Type B pancreatic cell (in vitro differentiated cells): ENCODE results near the gene SLC4A5. TPM values are rescaled to one million over a fixed set of nuclear protein-coding genes. Genes with fewer than 3 reads are reported as not detected.
A peak's percentile ranks its signal among the peaks of the same experiment; 100 is the strongest.

ENCODE experiments used
- DNase-seq: peaks from one replicate; pipeline ENCODE4 v3.0.0; 2021; ENCODE audit warnings: mixed read lengths; ENCODE audit not compliant: unreplicated experiment; ENCODE audit errors: extremely low spot score
- H3K27ac Mint-ChIP-seq: 2 replicates; pipeline ENCODE4 v1.8.0; 2021; ENCODE audit warnings: mild to moderate bottlenecking, mixed read lengths
- H3K27me3 Mint-ChIP-seq: 2 replicates; pipeline ENCODE4 v1.8.0; 2021; ENCODE audit warnings: mixed read lengths
- H3K36me3 Mint-ChIP-seq: 2 replicates; pipeline ENCODE4 v1.8.0; 2021; ENCODE audit warnings: mixed read lengths
- H3K4me1 Mint-ChIP-seq: one replicate; pipeline ENCODE4 v1.8.0; 2021; ENCODE audit warnings: mixed read lengths; ENCODE audit not compliant: unreplicated experiment
- H3K4me3 Mint-ChIP-seq: 2 replicates; pipeline ENCODE4 v1.8.0; 2021; ENCODE audit warnings: mild to moderate bottlenecking, mixed read lengths
- H3K9me3 Mint-ChIP-seq: 2 replicates; pipeline ENCODE4 v1.8.0; 2021; ENCODE audit warnings: mixed read lengths
- total RNA-seq: library from RNA; stranded (reverse); gene quantifications from 2 replicates; pipeline ENCODE4 v1.2.1, GENCODE V29; 2021; ENCODE audit warnings: low replicate concordance
- TF ChIP-seq, protein P1 (sequence below): fragments of 200-600 bp; sonication (generic); conservative IDR thresholded peaks from 2 replicates; pipeline ENCODE4 v1.5.0; 2021; ENCODE audit warnings: antibody characterized with exemption, mild to moderate bottlenecking

Gene SLC4A5
- total RNA-seq, 1 donor from 2014 or later = 6.4 TPM

DNA sequence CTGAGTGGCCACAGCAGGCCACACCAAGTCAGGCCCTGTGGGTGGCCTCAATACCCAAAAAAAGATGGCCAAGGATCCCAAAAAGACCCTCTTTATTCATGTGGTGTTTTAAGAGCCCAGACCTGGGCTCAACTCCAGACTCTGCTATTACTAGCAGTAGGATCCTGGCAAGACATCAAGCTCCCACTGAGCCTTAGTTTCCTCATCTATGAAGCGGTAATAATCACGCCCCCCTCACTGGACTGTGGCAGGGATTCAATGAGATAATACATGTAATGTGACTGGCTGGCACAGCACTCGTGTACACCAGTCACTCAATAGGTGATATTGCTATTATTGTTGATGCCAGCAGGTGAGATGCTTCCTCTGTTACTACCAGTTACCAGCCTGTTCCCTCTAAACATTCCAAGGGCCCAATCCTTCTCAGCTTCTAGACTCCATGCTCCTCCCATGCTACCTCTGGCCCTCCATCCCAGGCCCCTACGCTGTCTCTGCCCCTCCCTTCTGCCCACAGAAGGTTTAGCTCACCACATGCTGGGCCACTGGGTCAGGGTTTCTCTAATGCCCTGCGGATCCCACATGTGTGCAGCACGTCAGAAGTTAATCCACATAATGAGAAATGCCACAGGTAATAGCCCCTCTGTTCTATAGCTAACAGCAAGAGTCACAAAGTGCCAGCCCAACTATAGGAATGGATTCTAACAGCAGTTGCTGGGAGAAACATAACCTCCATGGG, 51.2 kb downstream of the SLC4A5 start:
- Mint-ChIP-seq H3K27me3 (no peaks in the 10 kb centered on the region), H3K4me3 (peak overlapping the region; percentile 6), H3K27ac (peak overlapping the region; percentile 85), H3K9me3 (no peaks in the 10 kb centered on the region), H3K36me3 (no peaks in the 10 kb centered on the region), H3K4me1 (peaks cover 29% of the 10 kb centered on the region)
- no peak for DNase-seq
- TF ChIP-seq, protein P1, sequence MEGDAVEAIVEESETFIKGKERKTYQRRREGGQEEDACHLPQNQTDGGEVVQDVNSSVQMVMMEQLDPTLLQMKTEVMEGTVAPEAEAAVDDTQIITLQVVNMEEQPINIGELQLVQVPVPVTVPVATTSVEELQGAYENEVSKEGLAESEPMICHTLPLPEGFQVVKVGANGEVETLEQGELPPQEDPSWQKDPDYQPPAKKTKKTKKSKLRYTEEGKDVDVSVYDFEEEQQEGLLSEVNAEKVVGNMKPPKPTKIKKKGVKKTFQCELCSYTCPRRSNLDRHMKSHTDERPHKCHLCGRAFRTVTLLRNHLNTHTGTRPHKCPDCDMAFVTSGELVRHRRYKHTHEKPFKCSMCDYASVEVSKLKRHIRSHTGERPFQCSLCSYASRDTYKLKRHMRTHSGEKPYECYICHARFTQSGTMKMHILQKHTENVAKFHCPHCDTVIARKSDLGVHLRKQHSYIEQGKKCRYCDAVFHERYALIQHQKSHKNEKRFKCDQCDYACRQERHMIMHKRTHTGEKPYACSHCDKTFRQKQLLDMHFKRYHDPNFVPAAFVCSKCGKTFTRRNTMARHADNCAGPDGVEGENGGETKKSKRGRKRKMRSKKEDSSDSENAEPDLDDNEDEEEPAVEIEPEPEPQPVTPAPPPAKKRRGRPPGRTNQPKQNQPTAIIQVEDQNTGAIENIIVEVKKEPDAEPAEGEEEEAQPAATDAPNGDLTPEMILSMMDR = no peak

DNA sequence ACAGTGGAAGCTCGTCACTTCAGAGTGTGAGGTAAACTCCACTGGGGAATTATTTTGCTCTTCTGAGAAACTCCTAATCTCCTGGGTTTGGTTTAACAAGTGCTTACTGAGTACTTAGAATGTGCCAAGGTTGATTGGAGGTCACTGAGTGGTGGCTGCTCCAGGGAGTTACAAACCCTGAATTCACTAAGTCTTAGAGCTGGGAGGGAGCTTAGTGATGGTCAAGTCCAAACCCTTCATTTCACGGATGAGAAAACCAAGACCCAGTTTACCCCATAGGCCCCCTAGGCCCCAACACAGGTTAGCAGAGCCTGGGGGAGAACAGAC, 52.0 kb downstream of the SLC4A5 start:
- Mint-ChIP-seq H3K4me3 (no peak overlapping the region), H3K4me1 (peaks cover 29% of the 10 kb centered on the region), H3K27me3 (no peaks in the 10 kb centered on the region), H3K36me3 (no peaks in the 10 kb centered on the region), H3K9me3 (no peaks in the 10 kb centered on the region), H3K27ac (no peak overlapping the region)
- no peak for DNase-seq
- TF ChIP-seq, protein P1 = no peak

DNA sequence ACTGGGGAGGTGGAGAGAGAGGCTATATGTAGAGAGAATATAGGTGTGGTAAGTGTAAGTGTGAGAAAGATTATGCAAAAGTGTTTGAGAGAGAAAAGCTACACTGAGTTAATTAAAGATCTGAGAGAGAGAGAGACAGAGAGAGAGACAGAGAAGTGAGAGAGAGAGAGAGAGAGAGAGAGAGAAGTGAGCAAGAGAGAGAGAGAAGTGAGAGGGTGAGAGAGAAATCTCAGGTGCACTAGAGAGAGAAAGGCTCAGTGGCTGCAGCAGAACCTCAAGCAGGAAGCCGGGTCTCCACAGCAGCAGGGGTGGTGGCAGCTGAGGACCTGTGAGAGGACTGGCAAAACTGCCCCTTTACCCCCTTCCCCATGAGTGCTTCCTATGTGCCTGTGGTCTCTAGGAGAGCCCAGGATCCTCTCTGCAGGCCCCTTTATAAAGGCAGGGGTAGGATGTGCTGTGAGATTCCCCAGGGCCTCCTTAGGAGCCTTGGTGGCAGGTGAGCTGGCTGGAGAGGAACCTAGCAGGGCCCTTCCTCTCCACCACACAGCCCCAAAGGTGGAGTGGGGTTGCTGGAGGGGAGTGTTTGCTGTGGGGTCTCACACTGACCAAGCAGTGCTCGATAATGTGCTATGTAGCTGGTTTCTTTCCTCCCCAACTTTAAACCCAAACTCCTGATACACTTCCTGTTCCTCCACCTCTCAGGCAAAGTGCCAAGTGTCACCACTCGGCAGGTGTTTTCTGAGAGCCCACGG, 52.6 kb downstream of the SLC4A5 start:
- H3K36me3 Mint-ChIP-seq = no peaks in the 10 kb centered on the region
- H3K4me3 Mint-ChIP-seq = no peak overlapping the region
- H3K27ac Mint-ChIP-seq = peak overlapping the region; percentile 7
- H3K4me1 Mint-ChIP-seq = peaks cover 29% of the 10 kb centered on the region
- H3K9me3 Mint-ChIP-seq = no peaks in the 10 kb centered on the region
- H3K27me3 Mint-ChIP-seq = no peaks in the 10 kb centered on the region
- TF ChIP-seq, protein P1 = no peak
- DNase-seq = peak; percentile 47

DNA sequence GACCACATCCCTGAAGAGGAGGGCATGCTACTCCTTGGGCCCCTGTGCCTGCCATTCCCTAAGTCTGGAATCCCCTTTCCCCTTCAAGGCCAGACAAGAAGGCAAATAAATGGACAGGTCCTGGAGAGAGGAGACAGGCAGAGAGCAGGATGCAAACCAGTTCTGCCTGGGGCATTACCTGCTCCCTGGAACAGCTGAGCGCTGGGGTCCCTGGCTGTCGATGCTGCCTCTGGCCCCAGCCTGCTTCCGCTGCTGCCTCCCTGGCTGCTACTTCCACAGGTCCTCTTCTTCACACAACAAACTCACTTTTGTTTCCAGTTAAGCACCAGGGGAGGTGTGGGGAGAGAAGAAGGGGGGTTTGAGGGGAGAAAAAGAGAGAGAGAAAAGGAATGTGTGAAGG, 53.1 kb downstream of the SLC4A5 start:
- H3K36me3 Mint-ChIP-seq = no peaks in the 10 kb centered on the region
- no peak overlapping the region for H3K4me3 Mint-ChIP-seq
- TF ChIP-seq, protein P1 = no peak
- peak overlapping the region; percentile 7 for H3K27ac Mint-ChIP-seq
- H3K9me3 Mint-ChIP-seq = no peaks in the 10 kb centered on the region
- peak; percentile 54 for DNase-seq
- no peaks in the 10 kb centered on the region for H3K27me3 Mint-ChIP-seq
- peaks cover 29% of the 10 kb centered on the region for H3K4me1 Mint-ChIP-seq

DNA sequence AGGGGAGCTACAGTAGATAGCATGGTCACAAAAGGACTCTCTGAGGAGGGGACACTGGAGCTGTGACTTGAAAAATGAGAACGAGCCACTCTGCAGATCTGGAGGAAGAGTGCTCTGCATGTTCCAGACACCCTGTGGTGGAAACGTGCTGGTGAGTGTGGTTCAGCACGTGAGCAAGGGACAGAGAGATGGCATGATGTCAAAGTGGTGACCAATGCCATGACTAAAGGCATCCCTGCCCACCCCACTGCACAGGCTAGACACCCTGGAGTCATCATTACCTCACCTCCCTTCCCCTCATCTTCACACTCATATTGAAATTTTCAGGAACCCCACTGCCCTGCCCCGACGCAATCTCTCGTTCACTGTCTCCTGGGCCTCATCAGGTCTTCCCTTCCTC, 56.5 kb downstream of the SLC4A5 start:
- peaks cover 8% of the 10 kb centered on the region for H3K4me1 Mint-ChIP-seq
- TF ChIP-seq, protein P1 = no peak

More for the DNA sequence above, 56.5 kb downstream of the SLC4A5 start:
- Mint-ChIP-seq H3K27me3 (no peaks in the 10 kb centered on the region), H3K27ac (no peak overlapping the region), H3K36me3 (no peaks in the 10 kb centered on the region), H3K4me3 (no peak overlapping the region), H3K9me3 (no peaks in the 10 kb centered on the region)
- no peak for DNase-seq
